KBM-7 (cell line): ENCODE data around the gene TBCK.
"Not testable (repeated sequence)": the region's sequence is repeated elsewhere in the genome, so short reads cannot be mapped to it uniquely, and the experiment has no call there.

Experiments
- DNase-seq: peaks from one replicate; pipeline ENCODE4 v3.0.0-alpha.2; 2015
- in situ Hi-C: fragments of 300-500 bp; cut with MboI; formaldehyde crosslinking; loops from 2 replicates; pipeline ENCODE4 v1.14.3; 2020; ENCODE audit warnings: low sequenced_read_pairs, low pct_unique_long_range_greater_than_20kb, mixed read lengths

The TBCK gene

DNA sequence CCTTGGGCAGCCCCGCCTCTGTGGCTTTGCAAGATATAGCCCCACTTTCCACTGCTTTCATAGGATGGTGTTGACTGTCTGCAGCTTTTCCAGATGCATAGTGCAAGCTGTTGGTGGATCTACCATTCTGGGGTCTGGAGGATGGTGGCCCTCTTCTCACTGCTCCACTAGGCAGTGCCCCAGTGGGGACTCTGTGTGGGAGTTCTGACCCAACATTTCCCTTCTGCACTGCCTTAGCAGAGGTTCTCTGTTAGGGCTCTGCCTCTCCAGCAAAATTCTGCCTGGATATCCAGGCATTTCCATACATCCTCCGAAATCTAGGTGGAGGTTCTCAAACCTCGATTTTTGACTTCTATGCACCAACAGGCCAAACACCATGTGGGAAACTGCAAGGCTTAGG lies 153.7 kb downstream of the TBCK start:
- DNase-seq: no peak
- in situ Hi-C loops: no loop called here

- in situ Hi-C loops: no loop called here
These were observed 155.4 kb downstream of the TBCK start for GRCh38 chr4:106160560-106160959.

GRCh38 chr4:106149911-106150310 lies 166.1 kb downstream of the TBCK start:
- DNase-seq: no peak
- in situ Hi-C loops: no loop called here

More at GRCh38 chr4:106160560-106160959, 155.4 kb downstream of the TBCK start:
- peak; percentile 48 for DNase-seq

- in situ Hi-C loops: no loop called here
- no peak for DNase-seq
These were observed 167.0 kb downstream of the TBCK start for GRCh38 chr4:106149026-106149425.

DNA sequence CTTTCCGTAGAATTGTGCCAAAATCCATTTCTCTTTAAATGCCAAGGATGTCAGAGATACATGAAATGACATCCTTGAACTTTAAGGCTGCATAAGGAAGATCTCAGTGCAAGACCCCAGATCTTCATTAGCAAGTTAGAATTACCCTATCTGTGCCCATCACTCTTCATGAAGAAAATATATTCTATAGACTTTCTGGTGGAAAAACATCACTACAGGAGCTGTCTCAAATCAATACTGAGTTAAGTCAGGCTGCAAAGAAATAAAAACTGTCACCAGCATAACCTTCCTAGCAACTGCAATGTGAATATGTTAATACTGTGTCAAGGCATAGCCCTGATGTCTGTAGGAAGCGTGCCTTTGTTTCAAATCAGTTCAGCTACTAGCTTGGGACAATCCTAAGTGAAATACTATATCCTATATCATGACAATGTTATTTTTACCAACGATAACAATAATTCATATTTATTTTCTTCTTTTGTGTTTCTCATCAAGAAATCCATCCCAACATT lies 173.3 kb downstream of the TBCK start:
- in situ Hi-C loops: no loop called here

GRCh38 chr4:106140601-106141000 lies 175.4 kb downstream of the TBCK start:
- no peak for DNase-seq
- in situ Hi-C loops: no loop called here

More for the DNA sequence above, 173.3 kb downstream of the TBCK start:
- no peak for DNase-seq

GRCh38 chr4:106136777-106137331 lies 179.2 kb downstream of the TBCK start:
- in situ Hi-C loops: no loop called here
- no peak for DNase-seq

- DNase-seq: no peak
- in situ Hi-C loops: no loop called here
These were observed 184.0 kb downstream of the TBCK start for GRCh38 chr4:106132045-106132444.

- in situ Hi-C loops: no loop called here
- DNase-seq: no peak
These were observed 189.9 kb downstream of the TBCK start for GRCh38 chr4:106126062-106126461.

DNA sequence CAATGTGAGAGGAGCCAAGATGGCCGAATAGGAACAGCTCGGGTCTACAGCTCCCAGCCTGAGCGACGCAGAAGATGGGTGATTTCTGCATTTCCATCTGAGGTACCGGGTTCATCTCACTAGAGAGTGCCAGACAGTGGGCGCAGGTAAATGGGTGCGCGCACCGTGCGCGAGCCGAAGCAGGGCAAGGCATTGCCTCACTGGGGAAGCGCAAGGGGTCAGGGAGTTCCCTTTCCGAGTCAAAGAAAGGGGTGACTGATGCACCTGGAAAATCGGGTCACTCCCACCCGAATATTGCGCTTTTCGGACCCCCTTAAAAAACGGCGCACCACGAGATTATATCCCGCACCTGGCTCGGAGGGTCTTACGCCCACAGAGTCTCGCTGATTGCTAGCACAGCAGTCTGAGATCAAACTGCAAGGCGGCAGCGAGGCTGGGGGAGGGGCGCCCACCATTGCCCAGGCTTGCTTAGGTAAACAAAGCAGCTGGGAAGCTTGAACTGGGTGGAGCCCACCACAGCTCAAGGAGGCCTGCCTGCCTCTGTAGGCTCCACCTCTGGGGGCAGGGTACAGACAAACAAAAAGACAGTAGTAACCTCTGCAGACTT lies 196.0 kb downstream of the TBCK start:
- in situ Hi-C loops, DNase-seq: not testable (repeated sequence)

- in situ Hi-C loops: no loop called here
- DNase-seq: no peak
These were observed 200.0 kb downstream of the TBCK start for GRCh38 chr4:106116025-106116424.

DNA sequence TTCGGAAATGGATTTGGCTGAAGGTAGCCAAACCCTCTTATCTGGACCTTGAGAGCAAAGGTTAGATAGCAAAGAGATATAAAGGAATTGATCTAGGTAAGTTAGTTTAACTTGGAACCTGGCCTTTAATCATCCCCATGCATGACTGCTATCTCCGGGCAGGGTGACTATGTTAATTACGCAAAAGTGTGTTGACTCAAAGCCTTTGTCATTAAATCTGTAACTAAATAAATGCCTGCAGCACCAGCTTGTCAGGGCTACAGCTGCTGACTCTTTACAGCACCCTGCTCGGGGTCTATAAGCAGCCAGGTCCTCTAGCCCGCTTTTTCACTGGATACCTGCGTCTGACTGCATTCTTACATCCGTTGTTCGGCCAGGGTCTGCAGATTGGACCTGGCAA lies 201.7 kb downstream of the TBCK start:
- DNase-seq: no peak
- in situ Hi-C loops: no loop called here

DNA sequence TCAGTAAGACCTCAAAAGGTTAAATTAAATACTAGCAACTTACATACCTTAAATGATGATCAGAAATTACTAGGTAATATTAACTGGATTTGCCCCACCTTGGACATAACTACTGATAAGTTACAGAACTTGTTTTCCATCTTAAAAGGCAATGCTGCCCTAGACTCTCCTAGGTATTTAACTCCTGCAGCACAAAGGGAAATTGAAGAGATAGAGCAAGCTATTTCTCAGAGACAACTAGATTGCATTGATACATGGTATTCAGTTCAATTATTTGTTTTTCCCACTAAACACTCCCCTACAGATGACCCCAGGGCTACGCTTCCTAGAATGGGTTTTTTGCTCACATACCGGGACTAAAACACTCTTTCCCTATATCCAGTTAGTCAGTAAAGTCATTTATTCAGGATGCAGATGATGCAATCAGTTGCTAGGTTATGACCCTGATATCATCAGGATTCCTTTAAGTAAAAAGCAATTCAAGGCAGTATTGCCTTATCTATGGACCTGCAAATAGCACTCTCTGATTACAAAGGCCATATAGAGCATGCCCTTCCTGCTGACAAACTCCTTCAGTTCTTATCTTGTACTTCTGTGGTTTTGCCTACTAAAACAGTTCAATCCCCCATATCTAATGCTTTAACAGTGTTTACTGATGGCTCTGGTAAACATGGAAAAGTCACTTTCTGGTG lies 204.1 kb downstream of the TBCK start:
- DNase-seq, in situ Hi-C loops: not testable (repeated sequence)

GRCh38 chr4:106109929-106110328 lies 206.1 kb downstream of the TBCK start:
- in situ Hi-C loops: no loop called here

DNA sequence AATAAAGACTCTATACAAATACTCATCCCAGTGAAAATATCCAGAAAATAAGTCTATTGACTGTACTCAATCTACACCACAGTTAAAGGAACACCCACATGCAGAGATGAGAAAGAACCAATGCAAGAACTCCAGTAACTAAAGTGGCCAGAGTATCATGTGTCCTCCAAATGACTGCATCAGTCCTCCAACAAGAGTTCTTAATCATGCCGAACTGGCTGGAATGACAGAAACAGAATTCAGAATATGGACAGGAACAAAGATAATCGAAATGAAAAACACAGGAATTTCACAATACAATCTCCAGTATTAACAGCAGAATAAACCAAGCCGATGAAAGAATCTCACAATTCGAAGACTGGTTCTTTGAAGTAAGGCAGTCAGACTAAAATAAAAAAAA lies 210.3 kb downstream of the TBCK start:
- in situ Hi-C loops: no loop called here
- DNase-seq: no peak

More at GRCh38 chr4:106109929-106110328, 206.1 kb downstream of the TBCK start:
- DNase-seq: no peak

- in situ Hi-C loops: no loop called here
- DNase-seq: no peak
These were observed 211.7 kb downstream of the TBCK start for GRCh38 chr4:106104276-106104675.

DNA sequence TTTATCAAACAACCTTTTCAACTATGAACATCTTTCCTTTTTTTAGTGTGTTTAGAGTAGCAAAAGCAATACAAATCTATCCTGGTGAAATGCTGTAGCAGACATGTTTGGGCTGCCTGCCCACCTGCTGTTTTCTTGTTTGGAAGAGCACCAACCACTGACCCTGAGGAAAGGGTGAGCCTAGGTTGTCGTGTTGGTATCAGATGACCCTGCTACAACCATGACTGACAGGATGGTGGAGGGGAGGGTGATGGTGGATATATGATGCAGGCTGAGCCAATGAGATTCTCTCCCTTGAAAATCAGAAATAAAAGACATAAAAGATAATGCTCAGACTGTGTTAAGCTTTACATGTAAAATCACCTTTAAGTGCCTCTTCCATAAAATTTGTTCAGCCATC lies 219.6 kb downstream of the TBCK start:
- DNase-seq: no peak
- in situ Hi-C loops: no loop called here

- DNase-seq: no peak
- in situ Hi-C loops: no loop called here
These were observed 220.6 kb downstream of the TBCK start for GRCh38 chr4:106095408-106095807.

DNA sequence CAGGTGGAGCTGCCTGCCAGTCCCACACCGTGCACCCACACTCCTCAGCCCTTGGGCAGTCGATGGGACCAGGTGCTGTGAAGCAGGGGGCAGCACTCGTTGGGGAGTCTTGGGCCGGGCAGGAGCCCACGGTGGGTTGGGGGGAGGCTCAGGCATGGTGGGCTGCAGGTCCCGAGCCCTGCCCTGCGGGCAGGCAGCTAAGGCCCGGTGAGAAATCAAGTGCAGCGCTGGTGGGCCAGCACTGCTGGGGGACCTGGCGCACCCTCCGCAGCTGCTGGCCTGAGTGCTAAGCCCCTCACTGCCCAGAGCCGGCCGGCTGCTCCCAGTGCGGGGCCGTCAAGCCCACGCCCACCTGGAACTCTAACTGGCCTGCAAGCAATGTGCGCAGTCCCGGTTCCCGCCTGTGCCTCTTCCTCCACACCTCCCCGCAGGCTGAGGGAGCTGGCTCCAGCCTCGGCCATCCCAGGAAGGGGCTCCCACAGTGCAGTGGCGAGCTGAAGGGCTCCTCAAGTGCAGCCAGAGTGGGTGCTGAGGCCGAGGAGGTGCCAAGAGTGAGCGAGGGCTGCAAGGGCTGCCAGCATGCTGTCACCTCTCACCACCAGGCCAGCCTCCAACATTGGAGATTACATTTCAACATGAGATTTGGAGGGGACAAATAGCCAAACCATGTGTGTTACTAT lies 223.5 kb downstream of the TBCK start:
- in situ Hi-C loops: no loop called here
- DNase-seq: no peak

DNA sequence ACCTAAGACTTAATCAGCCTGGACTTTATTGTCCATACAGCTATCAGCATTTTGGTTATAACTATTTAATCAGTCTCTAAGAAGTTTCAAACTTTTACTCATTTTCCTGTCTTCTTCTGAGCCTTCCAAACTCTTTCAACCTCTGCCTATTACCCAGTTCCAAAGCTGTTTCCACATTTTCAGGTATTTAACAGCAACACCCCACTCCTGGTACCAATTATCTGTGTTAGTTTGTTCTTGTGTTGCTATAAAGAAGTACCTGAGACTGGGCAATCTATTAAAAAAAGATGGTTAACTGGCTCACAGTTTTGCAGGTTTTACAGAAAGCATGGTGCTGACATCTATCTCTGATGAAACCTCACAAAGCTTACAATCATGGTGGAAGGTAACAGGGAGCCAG lies 225.2 kb downstream of the TBCK start:
- in situ Hi-C loops: no loop called here
- DNase-seq: no peak
